Measurements from ENCODE around the gene TBC1D10B. TPM values are rescaled to one million over a fixed set of nuclear protein-coding genes. Genes with fewer than 3 reads are reported as not detected.
"Not testable (repeated sequence)": the region's sequence is repeated elsewhere in the genome, so short reads cannot be mapped to it uniquely, and the experiment has no call there.

The TBC1D10B gene
- total RNA-seq, 2 experiments from 2014 or later: 39.7 to 41.3 TPM

GRCh38 chr16:30350134-30350871 lies 20.0 kb downstream of the TBC1D10B start:
- H3K27me3 Mint-ChIP-seq: no peaks in the 10 kb centered on the region
- intact Hi-C loops (cut with micrococcal nuclease): no loop called here
- ChIA-PET CTCF (no interaction called here), POLR2A (interaction anchor here (1.4 kb wide), 1 partner anchor 15 kb away, joined by 5 read pairs; no protein-coding TSS in a partner anchor)
- TF ChIP-seq CTCF (IDR thresholded peaks at IDR 0.05): no peak
- H3K36me3 Mint-ChIP-seq (ENCODE audit: low read depth): peaks cover 41% of the 10 kb centered on the region
- H3K4me1 Mint-ChIP-seq (ENCODE audit: low read depth): peaks cover 45% of the 10 kb centered on the region
- no peak overlapping the region for H3K4me3 Mint-ChIP-seq
- ATAC-seq: peak; percentile 62
- no peaks in the 10 kb centered on the region for H3K9me3 Mint-ChIP-seq
- H3K27ac Mint-ChIP-seq: peak overlapping the region; percentile 81
- DNase-seq: peak; percentile 73

GRCh38 chr16:30349675-30350074 lies 20.6 kb downstream of the TBC1D10B start:
- ChIA-PET POLR2A (interaction anchor here (1.4 kb wide), 1 partner anchor 14 kb away, joined by 5 read pairs; no protein-coding TSS in a partner anchor), CTCF (no interaction called here)
- no peak for DNase-seq
- Mint-ChIP-seq H3K36me3 (ENCODE audit: low read depth) (peaks cover 41% of the 10 kb centered on the region), H3K4me1 (ENCODE audit: low read depth) (peaks cover 41% of the 10 kb centered on the region), H3K27ac (peak overlapping the region; percentile 81), H3K27me3 (no peaks in the 10 kb centered on the region), H3K4me3 (no peak overlapping the region), H3K9me3 (no peaks in the 10 kb centered on the region)
- intact Hi-C loops (cut with micrococcal nuclease): no loop called here
- no peak for TF ChIP-seq CTCF (IDR thresholded peaks at IDR 0.05)
- no peak for ATAC-seq

- Mint-ChIP-seq H3K36me3 (ENCODE audit: low read depth) (peaks cover 35% of the 10 kb centered on the region), H3K27ac (peak overlapping the region; percentile 61), H3K4me3 (no peak overlapping the region), H3K4me1 (ENCODE audit: low read depth) (peaks cover 36% of the 10 kb centered on the region), H3K9me3 (no peaks in the 10 kb centered on the region), H3K27me3 (no peaks in the 10 kb centered on the region)
- intact Hi-C loops (cut with micrococcal nuclease): no loop called here
- DNase-seq (no peak), ATAC-seq (no peak)
- no peak for TF ChIP-seq CTCF (IDR thresholded peaks at IDR 0.05)
- ChIA-PET POLR2A (no interaction called here), CTCF (no interaction called here)
Measured at GRCh38 chr16:30348929-30349328, 21.4 kb downstream of the TBC1D10B start.

GRCh38 chr16:30348113-30348512 lies 22.2 kb downstream of the TBC1D10B start:
- peaks cover 31% of the 10 kb centered on the region for H3K36me3 Mint-ChIP-seq (ENCODE audit: low read depth)
- ATAC-seq: no peak
- ChIA-PET POLR2A (interaction anchor here (1.0 kb wide), 1 partner anchor 8 kb away, joined by 4 read pairs; no protein-coding TSS in a partner anchor), CTCF (no interaction called here)
- no peak overlapping the region for H3K4me3 Mint-ChIP-seq
- H3K27me3 Mint-ChIP-seq: no peaks in the 10 kb centered on the region
- peaks cover 30% of the 10 kb centered on the region for H3K4me1 Mint-ChIP-seq (ENCODE audit: low read depth)
- peak overlapping the region; percentile 10 for H3K27ac Mint-ChIP-seq
- no peaks in the 10 kb centered on the region for H3K9me3 Mint-ChIP-seq
- DNase-seq: no peak
- intact Hi-C loops (cut with micrococcal nuclease): no loop called here
- no peak for TF ChIP-seq CTCF (IDR thresholded peaks at IDR 0.05)

- H3K4me3 Mint-ChIP-seq: no peak overlapping the region
- ChIA-PET CTCF (interaction anchor here (1.0 to 1.3 kb wide), 2 partner anchors 10 to 63 kb away, joined by 3 to 4 read pairs; no protein-coding TSS in a partner anchor), POLR2A (interaction anchor here (0.6 to 1.4 kb wide), 2 partner anchors 8 to 1338 kb away, joined by 3 to 7 read pairs; partner anchors contain the start of gene CD2BP2)
- no peak for TF ChIP-seq CTCF (IDR thresholded peaks at IDR 0.05)
- H3K9me3 Mint-ChIP-seq: no peaks in the 10 kb centered on the region
- intact Hi-C loops (cut with micrococcal nuclease): no loop called here
- peaks cover 20% of the 10 kb centered on the region for H3K4me1 Mint-ChIP-seq (ENCODE audit: low read depth)
- H3K27me3 Mint-ChIP-seq: no peaks in the 10 kb centered on the region
- H3K27ac Mint-ChIP-seq: no peak overlapping the region
- peaks cover 20% of the 10 kb centered on the region for H3K36me3 Mint-ChIP-seq (ENCODE audit: low read depth)
- no peak for DNase-seq
- ATAC-seq: no peak
Measured at GRCh38 chr16:30346286-30346685, 24.0 kb downstream of the TBC1D10B start.

GRCh38 chr16:30343491-30343820 lies 26.8 kb downstream of the TBC1D10B start:
- H3K4me1 Mint-ChIP-seq (ENCODE audit: low read depth); H3K4me3 Mint-ChIP-seq; H3K27ac Mint-ChIP-seq; DNase-seq; H3K27me3 Mint-ChIP-seq; H3K9me3 Mint-ChIP-seq; CTCF ChIA-PET; ATAC-seq; H3K36me3 Mint-ChIP-seq (ENCODE audit: low read depth); intact Hi-C loops (cut with micrococcal nuclease): not testable (repeated sequence)
- POLR2A ChIA-PET: interaction anchor here (1.4 kb wide), 1 partner anchor 9 kb away, joined by 3 read pairs; no protein-coding TSS in a partner anchor

Measured in activated CD8-positive, alpha-beta T cell treated with anti-CD3 and anti-CD28 coated beads for 36 hours (primary cell).